HG02938 (cell line): ENCODE measurements around the gene ZNF530.

Experiments used
- ATAC-seq: cut with Tn5 transposase; IDR thresholded peaks from one replicate; pipeline ENCODE4 v1.9.1; 2021; ENCODE audit warnings: mild to moderate bottlenecking, moderate library complexity; ENCODE audit not compliant: unreplicated experiment

ZNF530 gene

DNA sequence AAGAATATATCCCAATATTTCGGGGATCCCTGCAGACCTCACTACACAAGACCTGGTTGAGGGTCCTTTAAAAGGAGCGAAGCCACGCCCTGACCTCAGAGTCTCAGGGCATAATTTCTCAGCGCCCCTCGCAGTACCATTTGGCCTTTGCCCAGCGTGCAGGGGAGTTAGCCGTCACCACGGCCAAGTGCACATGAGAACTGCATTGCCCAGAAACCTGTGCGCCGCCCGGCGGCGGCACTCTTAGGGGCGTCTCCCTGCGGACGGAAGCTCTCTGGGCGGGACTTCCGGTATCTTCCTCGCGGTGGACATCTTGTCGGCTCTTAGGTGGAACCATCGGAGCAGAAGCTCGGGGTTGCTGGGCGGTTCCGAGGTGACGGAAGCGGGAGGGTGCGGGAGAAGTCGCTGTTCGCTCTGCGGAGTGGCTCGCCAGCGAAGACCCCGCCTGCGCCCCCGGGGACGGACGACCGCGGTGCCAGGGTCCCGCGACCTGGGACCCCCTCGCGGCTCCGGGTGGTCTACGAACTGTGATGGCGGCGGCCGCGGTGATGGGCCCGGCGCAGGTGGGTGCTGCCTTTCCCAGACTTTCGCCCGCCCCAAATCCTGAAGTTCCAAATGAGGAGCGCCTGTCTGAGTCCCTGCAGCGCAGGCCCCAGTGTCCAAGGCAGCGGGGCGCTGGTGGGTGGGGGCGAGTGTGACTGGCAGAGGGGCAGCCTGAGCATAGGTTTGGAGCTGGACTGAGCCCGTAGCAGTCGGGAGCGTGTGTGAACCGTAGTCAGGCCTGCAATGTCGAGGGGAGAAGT, 14.5 kb downstream of the ZNF530 start, which contains the start of gene ZNF134:
TSS of gene ZNF134 (plus strand) at position 302 of the 803 bp plus-strand sequence. CDS start 5,227 bp downstream, outside the sequence.
- ATAC-seq, result peak; percentile 96

DNA sequence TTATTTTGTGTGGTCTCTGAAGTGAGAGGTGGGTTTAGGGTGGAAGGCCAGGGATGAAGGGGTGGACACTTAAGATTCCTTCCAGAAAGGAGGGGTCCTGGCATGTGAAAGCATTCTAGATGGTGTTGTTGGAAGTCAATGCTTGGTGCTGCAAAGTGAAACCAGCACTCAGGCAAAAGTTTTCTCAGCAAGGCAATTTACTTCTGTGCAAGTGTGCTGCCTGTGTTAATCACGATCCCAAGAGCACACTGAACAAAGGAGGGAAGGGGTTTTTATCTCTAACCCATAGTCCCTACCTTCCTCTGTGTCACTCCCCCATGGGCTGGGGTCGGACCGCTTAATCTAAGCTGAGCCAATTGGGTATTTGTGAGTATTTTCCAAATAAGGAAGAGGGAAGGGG, 15.7 kb downstream of the ZNF530 start:
- ATAC-seq, result no peak

- ATAC-seq, result no peak
These were observed 21.1 kb downstream of the ZNF530 start for GRCh38 chr19:57620673-57621348.

DNA sequence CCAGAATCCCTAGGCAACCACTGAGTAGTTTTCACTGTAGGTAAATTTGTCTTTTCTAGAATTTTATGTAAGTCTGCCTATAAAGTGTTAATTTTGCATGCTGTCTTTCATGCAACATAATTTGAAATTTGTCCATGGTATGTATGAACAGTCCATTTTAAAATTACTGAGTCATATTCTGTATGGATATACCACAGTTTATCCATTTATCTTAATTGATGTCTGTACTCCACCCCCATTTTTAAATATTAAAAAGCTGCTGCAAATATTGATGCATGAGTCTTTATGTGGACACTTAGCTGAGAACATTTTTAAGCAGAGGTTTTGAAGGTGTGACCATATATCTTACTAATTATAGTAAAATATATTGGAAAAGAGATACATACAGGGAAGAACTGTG, 23.4 kb downstream of the ZNF530 start:
- no peak for ATAC-seq

DNA sequence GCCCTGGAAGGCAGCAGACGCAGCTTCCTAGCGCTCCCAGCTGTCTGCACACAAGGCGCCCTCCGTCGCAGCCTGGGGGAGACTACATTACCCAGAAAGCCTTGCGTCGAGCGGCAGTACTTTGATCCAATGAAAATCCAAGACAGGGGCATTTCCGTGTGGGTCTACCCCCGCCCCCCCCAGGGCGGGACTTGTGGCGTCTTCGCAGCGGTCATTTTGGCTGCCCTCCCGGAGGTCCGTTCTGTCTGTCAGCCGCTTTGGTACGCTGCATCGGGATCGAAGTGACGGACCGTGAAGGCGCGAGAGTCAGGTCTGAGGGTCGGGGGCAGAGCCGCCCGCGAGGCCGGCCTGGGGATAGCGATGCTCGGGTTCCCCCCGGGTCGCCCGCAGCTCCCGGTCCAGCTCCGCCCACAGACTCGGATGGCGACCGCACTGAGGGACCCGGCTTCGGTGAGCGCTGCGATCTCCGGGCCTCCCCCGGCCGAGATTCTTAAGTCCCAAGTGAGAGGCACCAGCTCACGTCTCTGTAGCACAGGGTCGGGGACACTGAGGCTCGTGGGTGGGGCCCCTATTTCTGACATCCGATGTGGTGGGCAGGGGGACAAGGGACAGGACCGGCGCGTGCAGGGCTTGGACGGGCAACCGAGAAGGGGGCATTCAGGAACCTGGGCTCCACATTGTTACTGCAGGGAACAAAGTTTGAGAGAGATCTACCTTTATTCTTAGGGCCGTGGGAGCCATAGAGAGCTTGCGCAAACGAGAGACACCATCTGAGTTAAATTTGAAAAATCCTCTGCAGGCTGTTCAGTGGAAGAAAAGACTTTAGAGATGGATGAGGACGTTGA, 33.5 kb downstream of the ZNF530 start, which contains the start of gene ZNF211:
TSS of gene ZNF211 (plus strand) at position 182 of the 845 bp plus-strand sequence. CDS start at position 361, 179 bp downstream.
- peak; percentile 92 for ATAC-seq

DNA sequence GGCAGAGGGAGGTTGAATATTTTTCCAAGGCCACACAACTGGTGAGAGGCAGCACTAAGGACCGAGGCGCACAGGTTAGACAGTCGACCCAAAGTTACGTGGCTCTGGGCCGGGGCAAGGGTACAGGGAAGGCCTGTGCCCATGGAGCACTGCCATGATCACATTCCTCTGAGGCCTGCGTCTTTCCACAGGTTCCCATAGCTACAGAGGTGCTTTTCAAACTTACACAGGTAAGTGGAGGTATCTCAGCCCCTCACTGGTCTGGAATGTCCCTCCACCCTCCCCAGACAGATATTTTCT, 34.1 kb downstream of the ZNF530 start:
- no peak for ATAC-seq

DNA sequence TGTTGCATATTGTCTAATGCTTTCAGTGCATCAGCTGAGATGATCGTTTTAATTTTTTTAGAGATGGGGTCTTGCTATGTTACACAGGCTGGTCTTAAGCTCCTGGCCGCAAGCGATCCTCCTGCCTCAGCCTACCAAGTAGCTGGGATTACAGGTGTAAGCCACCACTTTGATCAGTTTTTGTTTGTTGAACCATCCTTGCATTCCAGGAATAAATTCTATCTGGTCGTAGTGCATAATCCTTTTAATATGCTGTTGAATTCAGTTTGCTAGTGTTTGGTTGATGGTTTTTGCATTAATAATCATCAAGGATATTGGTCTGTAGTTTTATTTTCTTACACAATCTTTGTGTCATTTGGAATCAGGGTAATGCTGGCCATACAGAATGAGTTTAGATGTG, 37.7 kb downstream of the ZNF530 start:
- ATAC-seq, result no peak

DNA sequence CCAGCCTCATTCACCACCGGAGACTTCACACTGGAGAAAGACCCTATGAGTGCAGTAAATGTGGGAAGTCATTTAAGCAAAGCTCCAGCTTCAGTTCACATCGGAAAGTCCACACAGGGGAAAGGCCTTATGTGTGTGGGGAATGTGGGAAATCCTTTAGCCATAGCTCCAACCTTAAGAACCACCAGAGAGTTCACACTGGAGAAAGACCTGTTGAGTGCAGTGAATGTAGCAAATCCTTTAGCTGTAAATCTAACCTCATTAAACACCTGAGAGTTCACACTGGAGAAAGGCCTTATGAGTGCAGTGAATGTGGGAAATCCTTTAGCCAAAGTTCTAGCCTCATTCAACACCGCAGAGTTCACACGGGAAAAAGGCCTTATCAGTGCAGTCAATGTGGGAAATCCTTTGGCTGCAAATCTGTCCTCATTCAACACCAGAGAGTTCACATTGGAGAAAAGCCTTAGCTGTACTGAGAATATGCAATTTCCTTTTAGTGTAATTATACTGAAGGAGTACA, 42.1 kb downstream of the ZNF530 start:
- ATAC-seq, result no peak

GRCh38 chr19:57642396-57643046, 42.8 kb downstream of the ZNF530 start:
- no peak for ATAC-seq

- no peak for ATAC-seq
These were observed 44.0 kb downstream of the ZNF530 start for GRCh38 chr19:57643734-57644133.

DNA sequence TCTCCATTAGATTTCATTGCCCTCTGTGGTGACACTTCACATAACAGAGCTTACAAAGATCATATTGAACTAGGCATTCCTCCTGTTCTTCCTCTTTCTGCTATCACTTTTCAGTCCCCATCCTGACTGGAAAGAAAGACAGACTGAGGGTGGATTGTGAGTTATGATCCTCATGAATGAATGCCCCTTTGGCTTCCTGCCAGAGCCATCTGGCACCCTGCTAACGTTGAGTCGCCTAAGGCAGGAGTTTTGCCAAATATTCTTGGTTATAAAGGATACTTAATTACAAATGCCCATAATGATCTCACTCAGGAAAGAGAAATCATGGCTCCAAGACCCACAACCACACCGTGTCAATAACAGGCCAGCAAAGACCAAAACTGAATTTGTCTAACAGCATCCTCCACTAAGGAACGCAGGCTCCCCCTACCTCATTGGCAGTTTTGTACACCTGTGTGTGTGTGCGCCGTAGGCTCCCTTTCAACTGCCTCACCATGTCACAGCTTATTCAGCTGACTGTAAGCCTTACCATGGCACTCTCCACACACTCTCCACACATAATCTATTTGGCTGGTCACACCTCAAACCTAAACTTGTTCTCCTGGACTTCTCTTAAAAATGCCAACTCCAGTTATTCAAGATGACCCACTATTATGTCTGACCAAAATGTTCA, 48.8 kb downstream of the ZNF530 start:
- no peak for ATAC-seq

GRCh38 chr19:57651654-57651996, 51.9 kb downstream of the ZNF530 start:
- no peak for ATAC-seq

- ATAC-seq, result no peak
These were observed 54.0 kb downstream of the ZNF530 start for GRCh38 chr19:57653689-57654088.

GRCh38 chr19:57655443-57655842, 55.8 kb downstream of the ZNF530 start:
- ATAC-seq, result no peak

GRCh38 chr19:57656346-57656745, 56.7 kb downstream of the ZNF530 start:
- no peak for ATAC-seq
